Memory B cell (primary cell): ENCODE measurements around the gene CLEC19A.
A peak's percentile ranks its signal among the peaks of the same experiment; 100 is the strongest.

Source experiments
- ATAC-seq: fragments of 150-1000 bp; cut with Tn5 transposase; 2 replicates; pipeline ENCODE4 v1.10.0; 2021; ENCODE audit warnings: low read depth, mild to moderate bottlenecking, moderate library complexity
- DNase-seq, 2 donors: peaks; one replicate each; pipeline ENCODE4 v3.0.0; 2022; ENCODE audit warnings: low spot score in 2 of 2
- H3K27ac Mint-ChIP-seq: one replicate; pipeline ENCODE4 v1.8.0; 2022; ENCODE audit warnings: mild to moderate bottlenecking, moderate library complexity, mixed read lengths
- H3K27me3 Mint-ChIP-seq: one replicate; pipeline ENCODE4 v1.8.0; 2022; ENCODE audit warnings: mixed read lengths
- H3K36me3 Mint-ChIP-seq: one replicate; pipeline ENCODE4 v1.8.0; 2022; ENCODE audit warnings: mild to moderate bottlenecking, mixed read lengths
- H3K4me1 Mint-ChIP-seq: one replicate; pipeline ENCODE4 v1.8.0; 2022; ENCODE audit warnings: mixed read lengths
- H3K4me3 Mint-ChIP-seq: one replicate; pipeline ENCODE4 v1.8.0; 2022; ENCODE audit warnings: mild to moderate bottlenecking, moderate library complexity, mixed read lengths
- H3K9me3 Mint-ChIP-seq: one replicate; pipeline ENCODE4 v1.8.0; 2022; ENCODE audit warnings: mixed read lengths

The CLEC19A gene

DNA sequence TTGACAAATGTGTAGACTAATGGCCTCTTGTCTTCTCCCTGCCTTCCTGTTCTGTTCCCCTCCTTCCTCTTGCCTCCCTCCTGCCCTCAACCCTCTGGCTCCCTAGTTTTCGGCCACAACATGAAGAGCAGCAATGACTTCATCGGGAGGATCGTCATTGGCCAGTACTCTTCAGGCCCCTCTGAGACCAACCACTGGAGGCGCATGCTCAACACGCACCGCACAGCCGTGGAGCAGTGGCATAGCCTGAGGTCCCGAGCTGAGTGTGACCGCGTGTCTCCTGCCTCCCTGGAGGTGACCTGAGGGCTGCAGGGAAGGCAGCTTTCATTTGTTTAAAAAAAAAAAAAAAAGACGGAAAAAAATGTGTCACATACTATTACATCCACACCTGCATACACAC is 18.8 kb upstream of the CLEC19A start:
- H3K27me3 Mint-ChIP-seq = no peaks in the 10 kb centered on the region
- DNase-seq = no peak

GRCh38 chr16:19269098-19269497 is 16.4 kb upstream of the CLEC19A start:
- DNase-seq (no peak), ATAC-seq (peak; percentile 48)
- H3K4me1 Mint-ChIP-seq = peaks cover 5% of the 10 kb centered on the region
- H3K27me3 Mint-ChIP-seq = no peaks in the 10 kb centered on the region
- H3K27ac Mint-ChIP-seq = no peak overlapping the region
- H3K36me3 Mint-ChIP-seq = peaks cover 6% of the 10 kb centered on the region
- H3K4me3 Mint-ChIP-seq = no peak overlapping the region
- H3K9me3 Mint-ChIP-seq = peaks cover 10% of the 10 kb centered on the region

More for the DNA sequence above, 18.8 kb upstream of the CLEC19A start:
- no peak for ATAC-seq
- Mint-ChIP-seq H3K36me3 (peaks cover 6% of the 10 kb centered on the region), H3K27ac (no peak overlapping the region), H3K4me3 (no peak overlapping the region), H3K9me3 (peaks cover 10% of the 10 kb centered on the region), H3K4me1 (peaks cover 5% of the 10 kb centered on the region)

DNA sequence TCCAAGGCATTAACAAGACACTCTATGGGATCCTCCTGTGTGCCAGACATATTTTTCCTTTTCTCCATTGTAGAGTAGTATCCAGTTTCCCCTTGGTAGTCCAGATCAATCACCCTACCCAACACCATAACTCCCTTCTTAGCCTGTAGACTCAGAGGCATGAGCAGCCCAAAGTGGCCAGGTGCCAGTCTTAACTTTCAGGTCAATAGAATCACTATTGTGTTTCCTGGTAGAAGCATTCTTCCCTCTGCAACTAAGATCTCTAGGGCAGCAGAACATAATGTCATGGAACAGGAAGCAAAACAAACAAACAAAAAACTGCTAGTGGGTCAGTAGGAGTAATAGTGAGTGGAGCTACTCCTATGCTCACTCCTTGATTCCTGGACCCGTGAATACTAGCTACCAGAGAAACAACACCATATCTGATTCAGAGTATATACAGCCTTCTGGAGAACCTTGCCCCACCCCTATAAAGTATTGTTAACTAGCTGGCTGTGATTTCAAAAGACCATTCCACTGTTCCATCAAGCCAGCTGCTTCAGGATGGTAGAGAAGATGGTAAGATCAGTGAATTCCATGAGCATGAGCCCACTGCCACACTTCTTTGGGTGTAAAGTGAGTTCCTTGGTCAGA is 11.2 kb upstream of the CLEC19A start:
- DNase-seq = no peak

GRCh38 chr16:19278403-19278802 is 7.1 kb upstream of the CLEC19A start:
- Mint-ChIP-seq H3K4me3 (no peak overlapping the region), H3K9me3 (no peaks in the 10 kb centered on the region), H3K27ac (no peak overlapping the region), H3K36me3 (no peaks in the 10 kb centered on the region), H3K27me3 (no peaks in the 10 kb centered on the region), H3K4me1 (no peaks in the 10 kb centered on the region)
- DNase-seq = no peak
- no peak for ATAC-seq

More for the DNA sequence above, 11.2 kb upstream of the CLEC19A start:
- H3K27ac Mint-ChIP-seq = no peak overlapping the region
- no peaks in the 10 kb centered on the region for H3K36me3 Mint-ChIP-seq
- no peaks in the 10 kb centered on the region for H3K27me3 Mint-ChIP-seq
- H3K9me3 Mint-ChIP-seq = no peaks in the 10 kb centered on the region
- H3K4me3 Mint-ChIP-seq = no peak overlapping the region
- ATAC-seq = no peak
- H3K4me1 Mint-ChIP-seq = peaks cover 4% of the 10 kb centered on the region

DNA sequence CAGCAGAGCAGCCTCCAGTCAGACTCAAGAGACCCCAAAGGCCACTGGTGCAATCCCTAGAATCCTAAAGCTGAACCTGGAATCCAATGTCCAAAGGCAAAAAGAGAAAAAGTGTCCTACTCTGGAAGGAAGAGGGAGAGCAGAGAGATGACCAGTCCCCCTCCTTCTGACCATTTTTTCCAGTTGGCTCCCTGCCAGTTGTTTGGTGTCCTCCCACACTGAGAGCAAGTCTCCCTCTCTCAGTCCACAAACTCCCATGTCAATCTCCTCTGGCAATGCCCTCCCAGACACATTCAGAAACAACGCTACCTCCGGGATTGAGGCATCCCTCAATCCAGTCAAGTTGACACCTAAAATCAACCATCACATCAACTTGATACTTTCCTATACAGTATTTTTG is 4.3 kb upstream of the CLEC19A start:
- H3K27ac Mint-ChIP-seq = no peak overlapping the region
- H3K27me3 Mint-ChIP-seq = peaks cover 1% of the 10 kb centered on the region
- H3K36me3 Mint-ChIP-seq = no peaks in the 10 kb centered on the region
- no peaks in the 10 kb centered on the region for H3K4me1 Mint-ChIP-seq
- DNase-seq (no peak), ATAC-seq (no peak)
- H3K9me3 Mint-ChIP-seq = no peaks in the 10 kb centered on the region
- H3K4me3 Mint-ChIP-seq = no peak overlapping the region

DNA sequence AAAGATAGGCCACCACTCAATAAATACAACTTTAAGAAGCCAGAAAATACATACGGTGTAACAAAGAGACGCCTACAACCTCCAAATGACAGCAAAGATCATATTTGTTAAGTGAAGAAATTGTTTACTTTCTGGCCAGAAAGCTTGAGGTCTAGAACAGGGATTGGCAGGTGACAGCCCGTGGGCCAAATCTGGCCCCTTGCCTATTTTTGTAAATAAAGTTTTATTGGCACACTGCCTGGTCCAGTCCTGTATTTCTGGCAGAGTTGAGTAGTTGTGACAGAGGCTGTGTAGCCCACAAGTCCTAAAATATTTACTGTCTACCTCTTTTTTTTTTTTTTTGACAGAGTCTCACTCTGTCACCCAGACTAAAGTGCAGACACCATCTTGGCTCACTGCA is 3.4 kb upstream of the CLEC19A start:
- Mint-ChIP-seq H3K4me3 (no peak overlapping the region), H3K27ac (no peak overlapping the region), H3K36me3 (no peaks in the 10 kb centered on the region), H3K4me1 (no peaks in the 10 kb centered on the region), H3K27me3 (peaks cover 1% of the 10 kb centered on the region), H3K9me3 (no peaks in the 10 kb centered on the region)
- ATAC-seq (no peak), DNase-seq (no peak)

- no peaks in the 10 kb centered on the region for H3K9me3 Mint-ChIP-seq
Measured at GRCh38 chr16:19283637-19284036, 1.9 kb upstream of the CLEC19A start.

DNA sequence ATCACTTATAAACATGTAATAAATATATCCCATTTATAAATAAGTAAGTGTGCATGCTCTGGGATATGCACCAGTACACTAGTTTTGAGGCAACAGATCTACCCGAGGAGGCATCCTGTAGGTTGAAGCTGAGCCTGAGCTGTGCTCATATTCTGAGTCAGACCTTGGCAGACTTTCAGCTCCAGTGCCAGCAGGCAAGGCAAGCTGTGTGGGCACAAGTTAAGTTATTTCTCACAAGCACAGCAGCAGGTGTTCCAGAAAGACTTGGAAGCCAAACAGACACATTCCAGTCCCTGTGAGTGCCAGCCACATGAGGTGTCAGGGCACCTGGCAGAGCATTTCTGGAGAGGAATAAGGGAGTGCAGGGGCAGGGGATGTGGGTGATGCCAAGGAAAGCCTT is 1.3 kb upstream of the CLEC19A start:
- DNase-seq (no peak), ATAC-seq (no peak)
- Mint-ChIP-seq H3K4me3 (no peak overlapping the region), H3K9me3 (no peaks in the 10 kb centered on the region), H3K27ac (no peak overlapping the region), H3K27me3 (peaks cover 1% of the 10 kb centered on the region), H3K36me3 (no peaks in the 10 kb centered on the region), H3K4me1 (no peaks in the 10 kb centered on the region)

More at GRCh38 chr16:19283637-19284036, 1.9 kb upstream of the CLEC19A start:
- Mint-ChIP-seq H3K4me1 (no peaks in the 10 kb centered on the region), H3K27me3 (peaks cover 1% of the 10 kb centered on the region), H3K27ac (no peak overlapping the region), H3K36me3 (no peaks in the 10 kb centered on the region), H3K4me3 (no peak overlapping the region)
- DNase-seq (no peak), ATAC-seq (no peak)

DNA sequence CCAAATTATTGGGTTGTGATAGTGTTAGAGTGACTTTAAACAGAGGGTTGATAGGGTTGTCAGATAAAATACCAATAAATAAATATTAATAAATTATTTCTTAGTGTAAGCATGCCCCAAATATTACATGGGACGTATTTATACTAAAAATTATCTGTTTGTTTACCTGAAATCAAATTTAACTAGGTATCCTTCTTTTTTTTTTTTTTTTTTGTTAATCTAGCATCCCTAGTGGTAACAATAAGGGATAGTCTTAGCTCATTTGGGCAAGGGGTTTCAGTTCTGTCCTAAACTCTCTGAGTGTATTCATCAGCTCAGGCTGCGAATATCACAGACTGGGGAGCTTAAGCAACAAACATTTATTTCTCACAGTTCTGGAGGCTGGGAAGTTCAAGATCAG is 1.3 kb downstream of the CLEC19A start:
- Mint-ChIP-seq H3K27me3 (peaks cover 4% of the 10 kb centered on the region), H3K4me1 (no peaks in the 10 kb centered on the region), H3K27ac (no peak overlapping the region), H3K36me3 (no peaks in the 10 kb centered on the region), H3K4me3 (no peak overlapping the region), H3K9me3 (no peaks in the 10 kb centered on the region)
- no peak for DNase-seq
- no peak for ATAC-seq

- Mint-ChIP-seq H3K36me3 (no peaks in the 10 kb centered on the region), H3K27me3 (peaks cover 4% of the 10 kb centered on the region), H3K27ac (no peak overlapping the region), H3K4me1 (no peaks in the 10 kb centered on the region), H3K4me3 (no peak overlapping the region), H3K9me3 (no peaks in the 10 kb centered on the region)
- no peak for ATAC-seq
- DNase-seq = no peak
Measured at GRCh38 chr16:19287241-19287640, 1.7 kb downstream of the CLEC19A start.

GRCh38 chr16:19288872-19289799 is 3.6 kb downstream of the CLEC19A start:
- Mint-ChIP-seq H3K4me1 (peaks cover 4% of the 10 kb centered on the region), H3K36me3 (no peaks in the 10 kb centered on the region), H3K4me3 (no peak overlapping the region), H3K9me3 (no peaks in the 10 kb centered on the region), H3K27ac (no peak overlapping the region), H3K27me3 (peaks cover 4% of the 10 kb centered on the region)
- DNase-seq (no peak), ATAC-seq (no peak)

- Mint-ChIP-seq H3K4me3 (no peak overlapping the region), H3K36me3 (no peaks in the 10 kb centered on the region), H3K9me3 (no peaks in the 10 kb centered on the region), H3K4me1 (peaks cover 11% of the 10 kb centered on the region), H3K27ac (no peak overlapping the region), H3K27me3 (peaks cover 2% of the 10 kb centered on the region)
- ATAC-seq = no peak
- no peak for DNase-seq
Measured at GRCh38 chr16:19289811-19290485, 4.4 kb downstream of the CLEC19A start.

GRCh38 chr16:19290860-19291259 is 5.3 kb downstream of the CLEC19A start:
- H3K4me1 Mint-ChIP-seq = peaks cover 11% of the 10 kb centered on the region
- ATAC-seq (no peak), DNase-seq (no peak)
- no peaks in the 10 kb centered on the region for H3K36me3 Mint-ChIP-seq
- no peak overlapping the region for H3K4me3 Mint-ChIP-seq
- no peak overlapping the region for H3K27ac Mint-ChIP-seq
- H3K27me3 Mint-ChIP-seq = peaks cover 2% of the 10 kb centered on the region
- H3K9me3 Mint-ChIP-seq = no peaks in the 10 kb centered on the region

GRCh38 chr16:19291475-19291874 is 5.9 kb downstream of the CLEC19A start:
- H3K9me3 Mint-ChIP-seq = no peaks in the 10 kb centered on the region
- H3K27ac Mint-ChIP-seq = no peak overlapping the region
- DNase-seq (no peak), ATAC-seq (no peak)
- peaks cover 11% of the 10 kb centered on the region for H3K4me1 Mint-ChIP-seq
- H3K36me3 Mint-ChIP-seq = no peaks in the 10 kb centered on the region
- no peak overlapping the region for H3K4me3 Mint-ChIP-seq
- peaks cover 2% of the 10 kb centered on the region for H3K27me3 Mint-ChIP-seq
